OCI-LY1 (cell line): ENCODE results near the gene POLR2E.

Source experiments
- H2AFZ ChIP-seq: fragments of 200-600 bp; sonication (generic), shearing (Covaris generic); 2 replicates; pipeline ENCODE4 v1.6.0; 2014; ENCODE audit warnings: antibody characterized with exemption, mild to moderate bottlenecking, low read length
- H3F3A ChIP-seq: fragments of 200-600 bp; sonication (generic), shearing (Covaris generic); 2 replicates; pipeline ENCODE4 v1.6.0; 2014; ENCODE audit warnings: mild to moderate bottlenecking, antibody characterized with exemption, low read length, moderate library complexity; ENCODE audit not compliant: insufficient read depth
- H3K27ac ChIP-seq: fragments of 200-600 bp; sonication (generic); 2 replicates; pipeline ENCODE4 v1.5.1; 2014; ENCODE audit warnings: low read length, mixed run types, mild to moderate bottlenecking, low read depth; ENCODE audit not compliant: poor library complexity, severe bottlenecking
- H3K27me3 ChIP-seq: fragments of 200-600 bp; sonication (generic); 2 replicates; pipeline ENCODE4 v1.6.0; 2014; ENCODE audit warnings: antibody characterized with exemption, mild to moderate bottlenecking, low read length, moderate library complexity; ENCODE audit not compliant: insufficient read depth
- H3K36me3 ChIP-seq: fragments of 200-600 bp; sonication (generic); 2 replicates; pipeline ENCODE4 v1.6.1; 2014; ENCODE audit warnings: mild to moderate bottlenecking, antibody characterized with exemption, low read length, moderate library complexity, mixed read lengths; ENCODE audit not compliant: insufficient read depth
- H3K4me1 ChIP-seq: fragments of 200-600 bp; sonication (generic); 2 replicates; pipeline ENCODE4 v1.5.1; 2014; ENCODE audit warnings: mild to moderate bottlenecking, low read length, moderate library complexity; ENCODE audit not compliant: insufficient read depth, severe bottlenecking
- H3K4me2 ChIP-seq: fragments of 200-600 bp; sonication (generic), shearing (Covaris generic); 2 replicates; pipeline ENCODE4 v1.6.1; 2014; ENCODE audit warnings: low read length
- H3K4me3 ChIP-seq: fragments of 200-600 bp; sonication (generic); 2 replicates; pipeline ENCODE4 v1.5.1; 2014; ENCODE audit warnings: low read length, low read depth, mild to moderate bottlenecking, mixed read lengths; ENCODE audit not compliant: poor library complexity, severe bottlenecking
- H3K79me2 ChIP-seq: fragments of 200-600 bp; shearing (Covaris generic); 2 replicates; pipeline ENCODE4 v1.6.1; 2016; ENCODE audit warnings: mixed run types, low read length, mixed read lengths; ENCODE audit not compliant: insufficient read depth
- H3K9ac ChIP-seq: fragments of 200-600 bp; sonication (generic), shearing (Covaris generic); 2 replicates; pipeline ENCODE4 v1.6.1; 2014; ENCODE audit warnings: mild to moderate bottlenecking, low read length, mixed read lengths
- H3K9me2 ChIP-seq: fragments of 200-600 bp; sonication (generic), shearing (Covaris generic); 2 replicates; pipeline ENCODE4 v1.6.1; 2014; ENCODE audit warnings: low read depth, mild to moderate bottlenecking, low read length, mixed read lengths
- H3K9me3 ChIP-seq: fragments of 200-600 bp; shearing (Covaris generic); 2 replicates; pipeline ENCODE4 v1.6.1; 2014; ENCODE audit warnings: low read length, mixed read lengths
- H4K20me1 ChIP-seq: fragments of 200-600 bp; sonication (generic), shearing (Covaris generic); 2 replicates; pipeline ENCODE4 v1.6.0; 2016; ENCODE audit warnings: mild to moderate bottlenecking, low read length; ENCODE audit not compliant: insufficient read depth
- CTCF ChIP-seq: fragments of 200-600 bp; sonication (generic), shearing (Covaris generic); IDR thresholded peaks from 2 replicates; pipeline ENCODE4 v1.5.1; 2017; ENCODE audit warnings: mild to moderate bottlenecking, antibody characterized with exemption, low read length, moderate library complexity, mixed read lengths
- EZH2 ChIP-seq: fragments of 200-600 bp; sonication (generic), shearing (Covaris generic); IDR thresholded peaks from 2 replicates; pipeline ENCODE4 v1.8.0; 2017; ENCODE audit warnings: borderline replicate concordance, mixed run types, mild to moderate bottlenecking, antibody characterized with exemption, low read length, moderate library complexity, mixed read lengths

Gene POLR2E

DNA sequence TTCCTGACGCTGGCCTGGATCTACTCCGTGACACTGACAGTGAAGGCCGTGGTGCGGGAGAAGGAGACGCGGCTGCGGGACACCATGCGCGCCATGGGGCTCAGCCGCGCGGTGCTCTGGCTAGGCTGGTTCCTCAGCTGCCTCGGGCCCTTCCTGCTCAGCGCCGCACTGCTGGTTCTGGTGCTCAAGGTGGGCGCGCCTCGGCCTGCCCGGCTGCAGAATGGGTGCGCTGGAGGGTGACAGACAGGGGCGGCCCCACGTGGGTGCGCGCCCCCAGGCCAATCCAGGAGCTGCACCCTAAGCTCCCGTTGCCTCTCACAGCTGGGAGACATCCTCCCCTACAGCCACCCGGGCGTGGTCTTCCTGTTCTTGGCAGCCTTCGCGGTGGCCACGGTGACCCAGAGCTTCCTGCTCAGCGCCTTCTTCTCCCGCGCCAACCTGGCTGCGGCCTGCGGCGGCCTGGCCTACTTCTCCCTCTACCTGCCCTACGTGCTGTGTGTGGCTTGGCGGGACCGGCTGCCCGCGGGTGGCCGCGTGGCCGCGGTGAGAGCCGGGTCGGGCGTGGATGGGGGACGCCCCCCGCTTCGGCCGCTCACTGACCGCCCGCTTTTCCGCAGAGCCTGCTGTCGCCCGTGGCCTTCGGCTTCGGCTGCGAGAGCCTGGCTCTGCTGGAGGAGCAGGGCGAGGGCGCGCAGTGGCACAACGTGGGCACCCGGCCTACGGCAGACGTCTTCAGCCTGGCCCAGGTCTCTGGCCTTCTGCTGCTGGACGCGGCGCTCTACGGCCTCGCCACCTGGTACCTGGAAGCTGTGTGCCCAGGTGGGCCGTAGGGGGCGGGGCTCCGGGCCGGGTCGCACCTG, 48.1 kb downstream of the POLR2E start:
- H3K27ac ChIP-seq, result peak overlapping the region; percentile 87
- no peaks in the 10 kb centered on the region for H3K9me3 ChIP-seq
- peak overlapping the region; percentile 18 for H3K4me3 ChIP-seq
- H3K9ac ChIP-seq, result peak overlapping the region; percentile 24; the same call in 1 of the 2 replicates
- H2AFZ ChIP-seq, result no peak overlapping the region
- no peaks in the 10 kb centered on the region for H3K27me3 ChIP-seq
- H3K79me2 ChIP-seq, result no peaks in the 10 kb centered on the region
- TF ChIP-seq EZH2 (no peak), CTCF (no peak)
- H3K36me3 ChIP-seq, result peaks cover 20% of the 10 kb centered on the region; the same call in 1 of the 2 replicates
- no peaks in the 10 kb centered on the region for H4K20me1 ChIP-seq
- H3F3A ChIP-seq, result no peaks in the 10 kb centered on the region
- H3K4me1 ChIP-seq, result peaks cover 38% of the 10 kb centered on the region
- H3K4me2 ChIP-seq, result peak overlapping the region; percentile 41
- no peaks in the 10 kb centered on the region for H3K9me2 ChIP-seq

- no peaks in the 10 kb centered on the region for H3K27me3 ChIP-seq
- H3K9me3 ChIP-seq, result no peaks in the 10 kb centered on the region
- no peaks in the 10 kb centered on the region for H4K20me1 ChIP-seq
- peak overlapping the region; percentile 41; the same call in 1 of the 2 replicates for H3K4me2 ChIP-seq
- H3K27ac ChIP-seq, result peak overlapping the region; percentile 87
- no peak overlapping the region for H2AFZ ChIP-seq
- no peaks in the 10 kb centered on the region for H3K9me2 ChIP-seq
- H3K79me2 ChIP-seq, result no peaks in the 10 kb centered on the region
- H3F3A ChIP-seq, result no peaks in the 10 kb centered on the region
- peaks cover 47% of the 10 kb centered on the region for H3K4me1 ChIP-seq
- peak overlapping the region; percentile 3 for H3K4me3 ChIP-seq
- peak overlapping the region; percentile 24; the same call in 1 of the 2 replicates for H3K9ac ChIP-seq
- peaks cover 20% of the 10 kb centered on the region; the same call in 1 of the 2 replicates for H3K36me3 ChIP-seq
- TF ChIP-seq EZH2, result no peak
- peak; percentile 21 for TF ChIP-seq CTCF
Measured at GRCh38 chr19:1046117-1046626, 49.0 kb downstream of the POLR2E start.

DNA sequence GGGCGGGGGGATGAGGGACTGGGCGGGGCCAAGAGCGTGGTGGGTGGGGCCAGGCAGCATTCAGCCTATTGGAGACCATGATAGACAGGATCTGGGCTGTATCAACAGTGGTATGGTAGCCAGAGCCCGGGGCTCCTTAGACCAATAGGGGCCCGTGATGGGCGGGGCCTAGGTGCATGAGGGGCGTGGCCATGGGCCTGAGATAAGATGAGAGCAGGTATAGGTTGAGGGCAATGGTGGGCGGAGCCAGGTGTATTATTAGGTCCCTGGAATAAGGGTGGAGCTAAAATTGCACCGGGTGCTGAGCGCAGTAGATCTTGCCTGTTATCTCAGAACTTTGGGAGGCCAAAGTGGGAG, 50.0 kb downstream of the POLR2E start:
- H3K36me3 ChIP-seq, result peaks cover 20% of the 10 kb centered on the region; the same call in 1 of the 2 replicates
- no peaks in the 10 kb centered on the region for H3K9me3 ChIP-seq
- H3K4me1 ChIP-seq, result peaks cover 48% of the 10 kb centered on the region
- no peaks in the 10 kb centered on the region for H4K20me1 ChIP-seq
- no peak overlapping the region for H3K4me2 ChIP-seq
- no peak overlapping the region for H3K27ac ChIP-seq
- no peak overlapping the region for H2AFZ ChIP-seq
- H3F3A ChIP-seq, result no peaks in the 10 kb centered on the region
- TF ChIP-seq CTCF (no peak), EZH2 (no peak)
- H3K79me2 ChIP-seq, result no peaks in the 10 kb centered on the region
- H3K9me2 ChIP-seq, result no peaks in the 10 kb centered on the region
- H3K4me3 ChIP-seq, result no peak overlapping the region
- no peaks in the 10 kb centered on the region for H3K27me3 ChIP-seq
- no peak overlapping the region for H3K9ac ChIP-seq
